Activated CD8-positive, alpha-beta memory T cell treated with anti-CD3 and anti-CD28 coated beads, Interleukin-2, amount 50 U/mL, for 4 hours (primary cell): ENCODE results near the gene CROCC2.
A peak's percentile ranks its signal among the peaks of the same experiment; 100 is the strongest.

Source experiments
- DNase-seq: peaks from one replicate; pipeline ENCODE4 v3.0.0-alpha.2; 2020

CROCC2 gene

GRCh38 chr2:241003830-241004564 is 97.9 kb downstream of the CROCC2 start:
- DNase-seq = no peak

GRCh38 chr2:241005569-241005968 is 99.4 kb downstream of the CROCC2 start:
- DNase-seq = no peak

- DNase-seq = no peak
Observed at GRCh38 chr2:241006412-241006811, 100.3 kb downstream of the CROCC2 start.

- DNase-seq = no peak
Observed at GRCh38 chr2:241007111-241007510, 101.0 kb downstream of the CROCC2 start.

- DNase-seq = peak; percentile 14
Observed at GRCh38 chr2:241007880-241008710, 102.0 kb downstream of the CROCC2 start.

- peak; percentile 13 for DNase-seq
Observed at GRCh38 chr2:241008711-241009121, 102.6 kb downstream of the CROCC2 start.

- DNase-seq = peak; percentile 11
Observed at GRCh38 chr2:241009191-241009590, 103.1 kb downstream of the CROCC2 start.

GRCh38 chr2:241009601-241010530 is 103.7 kb downstream of the CROCC2 start:
- peak; percentile 39 for DNase-seq

GRCh38 chr2:241010531-241011295 is 104.6 kb downstream of the CROCC2 start:
- peak; percentile 15 for DNase-seq

- no peak for DNase-seq
Observed at GRCh38 chr2:241011296-241011600, 105.1 kb downstream of the CROCC2 start.

GRCh38 chr2:241011751-241012510 is 105.8 kb downstream of the CROCC2 start:
- peak; percentile 33 for DNase-seq

GRCh38 chr2:241014224-241014623 is 108.1 kb downstream of the CROCC2 start:
- DNase-seq = no peak

GRCh38 chr2:241014764-241015163 is 108.6 kb downstream of the CROCC2 start:
- DNase-seq = no peak

GRCh38 chr2:241015439-241015838 is 109.3 kb downstream of the CROCC2 start:
- DNase-seq = no peak

- no peak for DNase-seq
Observed at GRCh38 chr2:241017228-241017940, 111.2 kb downstream of the CROCC2 start.

GRCh38 chr2:241018051-241018891 is 112.1 kb downstream of the CROCC2 start:
- peak; percentile 13 for DNase-seq

GRCh38 chr2:241019441-241020139 is 113.5 kb downstream of the CROCC2 start:
- no peak for DNase-seq

- DNase-seq = no peak
Observed at GRCh38 chr2:241020201-241020600, 114.1 kb downstream of the CROCC2 start.

GRCh38 chr2:241020629-241021190 is 114.6 kb downstream of the CROCC2 start:
- no peak for DNase-seq
